Measurements from ENCODE around the gene CABLES1.
"Not testable (repeated sequence)": the region's sequence is repeated elsewhere in the genome, so short reads cannot be mapped to it uniquely, and the experiment has no call there.

Gene CABLES1

DNA sequence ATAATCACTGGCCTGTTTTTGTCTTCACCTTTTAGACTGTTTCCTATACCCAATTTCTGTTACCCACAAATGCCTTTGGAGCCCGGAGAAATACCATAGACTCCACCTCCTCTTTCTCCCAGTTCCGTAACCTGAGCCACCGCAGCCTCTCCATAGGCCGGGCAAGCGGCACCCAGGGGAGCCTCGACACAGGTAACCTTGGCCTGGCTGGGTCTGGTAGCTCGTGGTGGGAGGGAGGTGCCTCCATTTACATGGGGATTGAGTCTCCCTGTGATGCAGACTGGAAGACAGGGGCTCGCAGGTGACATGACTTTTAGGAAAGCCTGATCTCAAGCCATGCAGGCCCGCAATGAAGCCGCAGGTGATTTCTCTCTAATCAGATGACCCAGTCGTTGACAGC, 100.6 kb downstream of the CABLES1 start:
- Histone ChIP-seq H3K27me3 (ENCODE audit: insufficient read depth, low read length) (no peaks in the 10 kb centered on the region), H3K4me1 (ENCODE audit: insufficient read depth, low read length) (no peaks in the 10 kb centered on the region), H3K9me3 (ENCODE audit: low read length) (no peaks in the 10 kb centered on the region), H2AFZ (ENCODE audit: low read depth, low read length) (no peak overlapping the region), H3K36me3 (ENCODE audit: insufficient read depth, low read length) (no peaks in the 10 kb centered on the region), H3K4me3 (ENCODE audit: low read length) (no peak overlapping the region)

- Histone ChIP-seq H3K27me3 (ENCODE audit: insufficient read depth, low read length) (no peaks in the 10 kb centered on the region), H3K4me1 (ENCODE audit: insufficient read depth, low read length) (no peaks in the 10 kb centered on the region), H3K9me3 (ENCODE audit: low read length) (no peaks in the 10 kb centered on the region), H3K4me3 (ENCODE audit: low read length) (no peak overlapping the region), H2AFZ (ENCODE audit: low read depth, low read length) (no peak overlapping the region), H3K36me3 (ENCODE audit: insufficient read depth, low read length) (no peaks in the 10 kb centered on the region)
These were observed 101.7 kb downstream of the CABLES1 start for GRCh38 chr18:23236876-23237468.

DNA sequence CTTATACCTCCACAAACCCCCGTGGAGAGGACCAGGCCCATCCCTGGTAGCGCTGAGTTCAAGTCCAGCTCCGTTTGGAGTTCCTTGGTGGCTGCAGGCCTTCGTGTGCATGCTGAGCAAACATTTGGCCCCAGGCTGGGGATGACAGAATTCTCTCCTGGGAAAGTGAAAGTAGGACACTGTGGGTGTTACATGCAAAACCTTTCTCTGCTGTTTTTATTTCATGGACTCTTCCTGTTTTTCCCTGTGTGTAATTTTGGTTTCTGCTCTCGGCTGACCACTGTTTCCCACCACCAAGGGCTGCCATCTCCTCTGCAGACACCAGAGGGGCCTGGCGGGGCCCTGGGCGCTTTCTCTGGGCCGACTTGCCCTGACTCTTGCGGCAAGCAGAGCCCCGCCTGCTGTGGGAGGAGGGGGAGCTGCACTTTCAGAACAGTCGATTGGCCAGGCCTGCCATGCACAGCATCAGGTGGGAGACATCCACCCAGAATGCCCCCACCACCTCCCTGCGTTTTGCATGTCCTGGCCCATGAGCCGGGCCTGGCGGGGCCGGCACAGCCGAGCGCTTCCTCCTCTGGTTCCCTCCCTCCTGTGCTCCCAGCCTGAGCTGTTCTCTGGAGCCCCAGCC, 102.4 kb downstream of the CABLES1 start:
- Histone ChIP-seq H3K4me3 (ENCODE audit: low read length) (no peak overlapping the region), H2AFZ (ENCODE audit: low read depth, low read length) (no peak overlapping the region), H3K27me3 (ENCODE audit: insufficient read depth, low read length) (no peaks in the 10 kb centered on the region), H3K9me3 (ENCODE audit: low read length) (no peaks in the 10 kb centered on the region), H3K4me1 (ENCODE audit: insufficient read depth, low read length) (no peaks in the 10 kb centered on the region), H3K36me3 (ENCODE audit: insufficient read depth, low read length) (no peaks in the 10 kb centered on the region)

DNA sequence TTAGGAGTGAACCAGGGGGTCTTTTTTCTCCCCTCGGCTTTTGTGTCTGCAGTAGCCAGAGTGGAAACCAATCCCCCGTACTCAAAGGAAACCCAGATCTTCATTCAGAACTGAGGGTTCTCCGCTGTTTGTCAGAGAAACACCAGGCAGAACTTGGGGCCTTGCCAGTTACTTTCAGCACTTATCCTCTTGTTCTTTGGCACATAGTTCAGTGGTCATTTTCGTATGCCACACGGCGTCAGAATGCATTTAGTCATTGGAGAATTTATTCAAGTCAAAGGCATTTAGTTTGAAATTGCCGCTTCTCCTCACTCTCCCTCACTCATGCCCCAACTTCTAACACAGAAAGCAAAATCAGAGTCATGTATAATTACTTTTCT, 102.9 kb downstream of the CABLES1 start:
- Histone ChIP-seq H2AFZ (ENCODE audit: low read depth, low read length) (no peak overlapping the region), H3K9me3 (ENCODE audit: low read length) (no peaks in the 10 kb centered on the region), H3K36me3 (ENCODE audit: insufficient read depth, low read length) (no peaks in the 10 kb centered on the region), H3K4me1 (ENCODE audit: insufficient read depth, low read length) (no peaks in the 10 kb centered on the region), H3K27me3 (ENCODE audit: insufficient read depth, low read length) (no peaks in the 10 kb centered on the region), H3K4me3 (ENCODE audit: low read length) (no peak overlapping the region)

DNA sequence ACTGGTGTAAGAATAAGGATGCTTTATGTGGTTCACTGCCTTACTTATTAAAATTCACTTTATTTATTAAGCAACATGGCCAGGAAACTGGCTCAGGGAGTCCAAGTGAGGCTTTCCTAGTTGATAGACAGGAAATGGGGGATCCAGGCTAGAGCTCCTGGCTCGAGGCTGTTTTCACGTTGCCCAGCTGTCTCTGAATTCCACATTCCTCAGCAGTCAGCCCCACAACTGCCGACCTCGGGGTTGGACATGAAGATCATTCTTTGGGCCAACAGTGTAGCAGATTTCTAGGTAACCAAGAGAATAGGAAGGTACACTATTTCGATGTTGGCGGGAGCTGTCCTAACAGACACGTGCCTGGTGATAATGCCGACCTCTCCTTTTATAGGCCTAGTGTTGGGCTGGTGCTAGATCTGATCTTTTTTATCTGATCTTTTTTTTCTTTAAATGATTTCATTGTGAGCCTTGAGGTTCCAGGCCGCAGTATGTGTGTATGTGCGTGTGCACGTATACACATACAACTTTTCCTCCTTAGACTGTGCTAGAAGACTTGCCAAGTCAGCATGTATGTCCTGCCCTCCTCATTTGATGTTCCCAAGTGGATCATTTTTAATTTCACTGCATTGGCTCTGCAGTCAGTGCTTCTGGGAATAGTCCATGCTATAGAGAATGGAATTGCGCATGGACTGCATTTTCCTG, 103.5 kb downstream of the CABLES1 start:
- no peaks in the 10 kb centered on the region for H3K9me3 ChIP-seq (ENCODE audit: low read length)
- H3K4me1 ChIP-seq (ENCODE audit: insufficient read depth, low read length) = no peaks in the 10 kb centered on the region
- H2AFZ ChIP-seq (ENCODE audit: low read depth, low read length) = no peak overlapping the region
- no peaks in the 10 kb centered on the region for H3K36me3 ChIP-seq (ENCODE audit: insufficient read depth, low read length)
- no peak overlapping the region for H3K4me3 ChIP-seq (ENCODE audit: low read length)
- H3K27me3 ChIP-seq (ENCODE audit: insufficient read depth, low read length) = no peaks in the 10 kb centered on the region

- Histone ChIP-seq H3K4me1 (ENCODE audit: insufficient read depth, low read length) (no peaks in the 10 kb centered on the region), H3K36me3 (ENCODE audit: insufficient read depth, low read length) (no peaks in the 10 kb centered on the region), H3K4me3 (ENCODE audit: low read length) (no peak overlapping the region), H2AFZ (ENCODE audit: low read depth, low read length) (no peak overlapping the region), H3K27me3 (ENCODE audit: insufficient read depth, low read length) (no peaks in the 10 kb centered on the region), H3K9me3 (ENCODE audit: low read length) (no peaks in the 10 kb centered on the region)
These were observed 104.0 kb downstream of the CABLES1 start for GRCh38 chr18:23239350-23239692.

DNA sequence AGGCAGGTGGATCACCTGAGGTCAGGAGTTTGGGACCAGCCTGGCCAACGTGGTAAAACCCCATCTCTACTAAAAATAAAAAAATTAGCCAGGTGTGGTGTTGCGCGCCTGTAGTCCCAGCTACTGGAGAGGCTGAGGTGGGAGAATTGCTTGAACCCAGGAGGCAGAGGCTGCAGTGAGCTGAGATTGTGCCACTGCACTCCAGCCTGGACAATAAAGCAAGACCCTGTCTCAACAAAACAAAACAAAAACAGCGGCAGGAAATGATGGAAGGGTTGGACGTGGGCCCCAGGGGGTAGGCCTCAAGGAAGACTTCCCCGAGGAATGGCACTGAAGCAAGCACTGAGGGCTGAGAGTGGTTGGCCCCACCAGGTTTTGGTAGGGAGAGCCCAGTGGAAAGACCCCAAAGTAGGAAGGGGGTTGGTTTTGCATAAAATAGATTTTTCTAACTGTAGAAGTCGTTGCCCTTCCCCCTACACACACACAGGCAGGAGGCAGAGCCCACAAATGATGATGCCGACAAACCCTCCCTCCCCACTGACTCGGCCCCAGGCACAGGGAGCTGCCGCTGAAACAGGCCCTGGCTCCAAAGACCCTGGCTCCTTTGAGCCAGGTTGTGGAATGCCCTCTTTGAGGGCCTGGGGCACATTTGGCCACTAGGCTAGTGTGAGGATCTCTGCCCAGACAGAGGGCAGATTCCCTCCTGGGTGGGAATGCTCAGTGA, 104.8 kb downstream of the CABLES1 start:
- Histone ChIP-seq H3K27me3 (ENCODE audit: insufficient read depth, low read length) (no peaks in the 10 kb centered on the region), H3K9me3 (ENCODE audit: low read length) (no peaks in the 10 kb centered on the region), H2AFZ (ENCODE audit: low read depth, low read length) (no peak overlapping the region), H3K4me1 (ENCODE audit: insufficient read depth, low read length) (no peaks in the 10 kb centered on the region), H3K4me3 (ENCODE audit: low read length) (no peak overlapping the region), H3K36me3 (ENCODE audit: insufficient read depth, low read length) (no peaks in the 10 kb centered on the region)

GRCh38 chr18:23240609-23240930, 105.3 kb downstream of the CABLES1 start:
- Histone ChIP-seq H3K4me1 (ENCODE audit: insufficient read depth, low read length) (no peaks in the 10 kb centered on the region), H3K36me3 (ENCODE audit: insufficient read depth, low read length) (no peaks in the 10 kb centered on the region), H3K27me3 (ENCODE audit: insufficient read depth, low read length) (no peaks in the 10 kb centered on the region), H2AFZ (ENCODE audit: low read depth, low read length) (no peak overlapping the region), H3K9me3 (ENCODE audit: low read length) (no peaks in the 10 kb centered on the region), H3K4me3 (ENCODE audit: low read length) (no peak overlapping the region)

- H3K36me3 ChIP-seq (ENCODE audit: insufficient read depth, low read length); H3K4me3 ChIP-seq (ENCODE audit: low read length); H3K4me1 ChIP-seq (ENCODE audit: insufficient read depth, low read length); H2AFZ ChIP-seq (ENCODE audit: low read depth, low read length); H3K27me3 ChIP-seq (ENCODE audit: insufficient read depth, low read length); H3K9me3 ChIP-seq (ENCODE audit: low read length): not testable (repeated sequence)
These were observed 106.7 kb downstream of the CABLES1 start for GRCh38 chr18:23241833-23242496.

DNA sequence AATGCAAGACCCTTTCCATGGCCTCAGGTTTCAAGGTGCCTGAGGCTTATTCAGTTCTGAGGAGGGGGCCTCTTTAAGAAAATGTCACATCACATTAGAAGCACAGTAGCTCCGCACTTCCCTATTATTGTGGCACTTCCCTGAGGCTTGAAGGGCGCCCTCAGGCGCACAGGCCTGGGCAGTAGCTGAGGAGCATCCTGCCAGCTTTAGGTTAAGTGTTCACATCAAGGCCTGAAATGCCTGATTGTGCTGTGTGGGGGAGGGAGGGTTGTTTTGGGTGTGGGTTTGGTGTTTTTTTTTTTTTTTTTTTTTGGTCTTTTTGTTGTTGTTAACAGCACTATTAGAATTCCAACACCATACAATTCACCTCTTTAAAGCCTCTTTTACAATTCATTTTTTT, 107.9 kb downstream of the CABLES1 start:
- no peaks in the 10 kb centered on the region for H3K27me3 ChIP-seq (ENCODE audit: insufficient read depth, low read length)
- no peak overlapping the region for H3K4me3 ChIP-seq (ENCODE audit: low read length)
- no peaks in the 10 kb centered on the region for H3K4me1 ChIP-seq (ENCODE audit: insufficient read depth, low read length)
- H3K9me3 ChIP-seq (ENCODE audit: low read length) = no peaks in the 10 kb centered on the region
- H3K36me3 ChIP-seq (ENCODE audit: insufficient read depth, low read length) = no peaks in the 10 kb centered on the region
- H2AFZ ChIP-seq (ENCODE audit: low read depth, low read length) = no peak overlapping the region

DNA sequence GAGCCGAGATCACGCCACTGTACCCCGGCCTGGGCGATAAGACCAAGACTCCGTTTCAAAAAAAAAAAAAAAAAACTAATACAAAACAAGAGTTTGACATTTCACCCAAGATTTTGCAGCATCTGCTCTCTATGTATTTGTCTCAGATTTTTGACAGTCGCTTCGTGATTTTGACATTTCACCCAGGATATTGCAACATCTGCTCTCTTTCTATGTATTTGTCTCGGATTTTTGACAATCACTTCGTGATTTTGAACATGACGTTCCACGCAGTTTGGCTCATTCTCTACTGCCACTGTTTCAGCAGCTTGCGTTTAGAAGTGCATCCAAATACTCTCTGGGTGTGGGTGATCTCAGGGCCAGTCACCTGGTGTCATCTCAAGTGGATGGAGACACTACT, 108.5 kb downstream of the CABLES1 start:
- H3K4me1 ChIP-seq (ENCODE audit: insufficient read depth, low read length) = no peaks in the 10 kb centered on the region
- H3K4me3 ChIP-seq (ENCODE audit: low read length) = no peak overlapping the region
- no peaks in the 10 kb centered on the region for H3K27me3 ChIP-seq (ENCODE audit: insufficient read depth, low read length)
- peaks cover 2% of the 10 kb centered on the region for H3K9me3 ChIP-seq (ENCODE audit: low read length)
- no peak overlapping the region for H2AFZ ChIP-seq (ENCODE audit: low read depth, low read length)
- no peaks in the 10 kb centered on the region for H3K36me3 ChIP-seq (ENCODE audit: insufficient read depth, low read length)

DNA sequence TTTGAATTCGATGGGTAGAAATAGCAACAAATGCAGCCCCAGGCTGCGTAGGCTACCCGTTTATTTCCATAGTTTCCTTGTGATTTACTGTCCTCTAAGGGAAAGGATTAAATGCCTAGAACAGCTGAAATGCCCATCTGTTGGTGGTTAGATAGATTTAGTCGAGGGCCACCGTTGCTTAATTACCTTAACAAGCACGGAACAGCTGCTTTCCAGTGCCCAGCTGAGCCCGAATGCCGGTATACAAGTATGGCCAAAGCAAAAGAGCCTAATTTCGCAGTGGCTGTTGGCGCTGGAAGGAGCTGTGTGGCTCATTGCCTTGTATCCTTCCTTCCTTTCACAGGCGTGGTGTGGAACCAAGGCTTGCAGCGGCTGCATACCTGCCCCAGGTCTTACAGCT, 109.1 kb downstream of the CABLES1 start:
- Histone ChIP-seq H3K4me1 (ENCODE audit: insufficient read depth, low read length) (no peaks in the 10 kb centered on the region), H2AFZ (ENCODE audit: low read depth, low read length) (no peak overlapping the region), H3K4me3 (ENCODE audit: low read length) (no peak overlapping the region), H3K27me3 (ENCODE audit: insufficient read depth, low read length) (no peaks in the 10 kb centered on the region), H3K36me3 (ENCODE audit: insufficient read depth, low read length) (no peaks in the 10 kb centered on the region), H3K9me3 (ENCODE audit: low read length) (peaks cover 5% of the 10 kb centered on the region)

DNA sequence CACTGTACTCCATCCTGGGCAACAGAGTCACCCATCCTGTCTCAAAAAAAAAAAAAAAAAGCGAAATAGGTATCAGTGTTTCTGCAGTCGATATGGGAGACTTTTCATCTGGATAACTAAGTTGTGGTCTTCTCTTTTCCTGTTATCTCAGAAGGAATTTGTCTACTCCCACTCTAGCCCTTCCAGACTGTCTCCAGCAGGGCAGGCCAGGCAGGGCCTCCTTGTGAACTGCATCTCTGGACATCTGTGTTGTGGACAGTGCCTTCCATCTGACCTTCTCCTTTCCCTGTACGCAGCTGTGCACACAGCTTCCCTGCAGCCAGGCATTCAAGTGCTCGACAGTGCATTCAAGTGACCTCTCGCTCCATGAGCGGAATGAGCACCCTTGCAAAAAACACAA, 110.2 kb downstream of the CABLES1 start:
- Histone ChIP-seq H3K4me3 (ENCODE audit: low read length) (no peak overlapping the region), H3K9me3 (ENCODE audit: low read length) (peaks cover 5% of the 10 kb centered on the region), H2AFZ (ENCODE audit: low read depth, low read length) (no peak overlapping the region), H3K36me3 (ENCODE audit: insufficient read depth, low read length) (no peaks in the 10 kb centered on the region), H3K27me3 (ENCODE audit: insufficient read depth, low read length) (no peaks in the 10 kb centered on the region), H3K4me1 (ENCODE audit: insufficient read depth, low read length) (no peaks in the 10 kb centered on the region)

Data from neuron (in vitro differentiated cells).